IMR-90 (cell line): ENCODE results near the gene RALGAPA2.

ENCODE experiments used
- CEBPB ChIP-seq: IDR thresholded peaks from 2 replicates; pipeline ENCODE4 v1.6.1; 2012; ENCODE audit warnings: low read depth, low read length, improper control_type of control experiment
- CTCF ChIP-seq: conservative IDR thresholded peaks from 2 replicates; pipeline ENCODE4 v1.5.1; 2012; ENCODE audit warnings: mild to moderate bottlenecking, low read depth, low read length, improper control_type of control experiment
- FOS ChIP-seq: fragments of 150-350 bp; IDR thresholded peaks from 2 replicates; pipeline ENCODE4 v1.6.1; 2016; ENCODE audit warnings: low read depth, low read length
- POLR2A ChIP-seq: IDR thresholded peaks from 2 replicates; pipeline ENCODE4 v1.6.1; 2012; ENCODE audit warnings: mild to moderate bottlenecking, low read depth, low read length
- RAD21 ChIP-seq: IDR thresholded peaks from 2 replicates; pipeline ENCODE4 v1.6.1; 2012; ENCODE audit warnings: low read length, improper control_type of control experiment
- RFX5 ChIP-seq: IDR thresholded peaks from 2 replicates; pipeline ENCODE4 v1.8.0; 2012; ENCODE audit warnings: low read depth, mild to moderate bottlenecking, low read length, moderate library complexity
- SMC3 ChIP-seq: fragments of 150-350 bp; IDR thresholded peaks from 2 replicates; pipeline ENCODE4 v1.6.1; 2016; ENCODE audit warnings: low read depth, mild to moderate bottlenecking, antibody characterized with exemption, low read length, moderate library complexity

GRCh38 chr20:20373091-20373571 lies 339.3 kb downstream of the RALGAPA2 start:
- TF ChIP-seq POLR2A (no peak), CTCF (no peak), FOS (no peak), SMC3 (no peak), RAD21 (no peak), RFX5 (no peak), CEBPB (no peak)
